SK-N-SH (cell line): Measurements from ENCODE around the gene ZNF296. TPM values are rescaled to one million over a fixed set of nuclear protein-coding genes. Genes with fewer than 3 reads are reported as not detected.

Source experiments
- CTCF ChIA-PET: fragments of 300-600, 350-600 bp; formaldehyde crosslinking; extraction: SDS; loops from one replicate; lab custom pipeline; 2021; lab: Yijun Ruan, JAX
- POLR2A ChIA-PET: fragments of 350-600 bp; sonication (Branson Sonifier 250); formaldehyde crosslinking; extraction: SDS; loops from one replicate; lab custom pipeline; 2020; ENCODE audit warnings: antibody characterized with exemption, inconsistent platforms; lab: Yijun Ruan, JAX
- DNase-seq: peaks from one replicate; pipeline ENCODE4 v3.0.0; 2012
- H2AFZ ChIP-seq: fragments of 200-600 bp; sonication (generic); 2 replicates; pipeline ENCODE4 v1.8.1; 2016; ENCODE audit warnings: antibody characterized with exemption, mild to moderate bottlenecking, low read depth
- H3F3A ChIP-seq: fragments of 200-600 bp; sonication (generic); replicated peaks from 2 replicates; pipeline ENCODE3; 2016; ENCODE audit warnings: antibody characterized with exemption, mild to moderate bottlenecking; ENCODE audit not compliant: insufficient read depth
- H3K27ac ChIP-seq, 2 experiments: fragments of 200-500 bp in 1 of 2; fragments of 200-600 bp in 1 of 2; sonication (Bioruptor generic) in 1 of 2; sonication (generic), shearing (Covaris generic) in 1 of 2; 2 replicates each; pipeline versions ENCODE4 v1.5.1 to v1.6.1; 2014 to 2016; ENCODE audit warnings: low read depth in 2 of 2, inconsistent platforms in 1 of 2, low read length in 1 of 2, mild to moderate bottlenecking in 1 of 2, mixed read lengths in 1 of 2
- H3K27me3 ChIP-seq: fragments of 200-600 bp; sonication (generic), shearing (Covaris generic); 2 replicates; pipeline ENCODE4 v1.6.1; 2016; ENCODE audit warnings: mixed run types; ENCODE audit not compliant: insufficient read depth
- H3K36me3 ChIP-seq, 2 experiments: fragments of 200-500 bp in 1 of 2; fragments of 200-600 bp in 1 of 2; sonication (Bioruptor generic) in 1 of 2; sonication (generic) in 1 of 2; replicated peaks in 1 of 2; 2 replicates each; pipeline versions ENCODE3 to v1.5.1; 2014 to 2016; ENCODE audit warnings: low read length in 1 of 2, mild to moderate bottlenecking in 1 of 2; ENCODE audit not compliant: insufficient read depth in 2 of 2, control insufficient read depth in 1 of 2
- H3K4me1 ChIP-seq, 2 experiments: fragments of 200-500 bp in 1 of 2; fragments of 200-600 bp in 1 of 2; sonication (Bioruptor generic) in 1 of 2; sonication (generic), shearing (Covaris generic) in 1 of 2; 2 replicates each; pipeline versions ENCODE4 v1.5.1 to v1.6.1; 2014 to 2016; ENCODE audit warnings: low read depth in 1 of 2, low read length in 1 of 2, mixed run types in 1 of 2; ENCODE audit not compliant: insufficient read depth in 2 of 2, control insufficient read depth in 1 of 2
- H3K4me2 ChIP-seq: fragments of 200-600 bp; sonication (generic), shearing (Covaris generic); 2 replicates; pipeline ENCODE4 v1.6.1; 2017; ENCODE audit warnings: mixed run types
- H3K4me3 ChIP-seq, 2 experiments: fragments of 200-500 bp in 1 of 2; fragments of 200-600 bp in 1 of 2; sonication (Bioruptor generic) in 1 of 2; sonication (generic), shearing (Covaris generic) in 1 of 2; 2 replicates each; pipeline versions ENCODE4 v1.5.1 to v1.8.1; 2014 to 2016; ENCODE audit warnings: low read depth in 2 of 2, inconsistent platforms in 1 of 2, low read length in 1 of 2, mild to moderate bottlenecking in 1 of 2, mixed read lengths in 1 of 2, moderate library complexity in 1 of 2
- H3K79me2 ChIP-seq: fragments of 200-600 bp; sonication (generic); 2 replicates; pipeline ENCODE4 v1.8.1; 2017; ENCODE audit warnings: mild to moderate bottlenecking; ENCODE audit not compliant: insufficient read depth
- H3K9ac ChIP-seq: fragments of 200-600 bp; sonication (generic); 2 replicates; pipeline ENCODE4 v1.6.1; 2017; ENCODE audit warnings: mixed run types
- H3K9me2 ChIP-seq: fragments of 200-600 bp; sonication (generic); 2 replicates; pipeline ENCODE4 v1.6.1; 2017; ENCODE audit warnings: mixed run types
- H3K9me3 ChIP-seq: fragments of 200-600 bp; sonication (generic); 2 replicates; pipeline ENCODE4 v1.6.1; 2017; ENCODE audit warnings: mixed run types, mild to moderate bottlenecking, moderate library complexity
- H4K20me1 ChIP-seq: fragments of 200-600 bp; sonication (generic); 2 replicates; pipeline ENCODE4 v1.6.1; 2017; ENCODE audit warnings: mild to moderate bottlenecking, mixed run types; ENCODE audit not compliant: insufficient read depth
- CHD2 ChIP-seq: fragments of 150-350 bp; IDR thresholded peaks from 2 replicates; pipeline ENCODE4 v1.6.1; 2018; ENCODE audit warnings: low read length; ENCODE audit not compliant: partially characterized antibody
- ELF1 ChIP-seq: IDR thresholded peaks from 2 replicates; pipeline ENCODE4 v1.4.0; 2012
- EZH2phosphoT487 ChIP-seq: fragments of 200-600 bp; sonication (generic); IDR thresholded peaks from 2 replicates; pipeline ENCODE4 v1.6.1; 2017; ENCODE audit warnings: low read depth, mixed run types, mild to moderate bottlenecking, antibody characterized with exemption, moderate library complexity, borderline replicate concordance
- FOXM1 ChIP-seq: IDR thresholded peaks from 2 replicates; pipeline ENCODE4 v1.4.0; 2012; ENCODE audit warnings: low read depth, mild to moderate bottlenecking
- JUND ChIP-seq: IDR thresholded peaks from 2 replicates; pipeline ENCODE4 v1.4.0; 2012
- MEF2A ChIP-seq: IDR thresholded peaks from 2 replicates; pipeline ENCODE4 v1.4.0; 2012; ENCODE audit warnings: low read depth, borderline replicate concordance
- NFIC ChIP-seq: IDR thresholded peaks from 2 replicates; pipeline ENCODE4 v1.4.0; 2012; ENCODE audit warnings: borderline replicate concordance
- RCOR1 ChIP-seq: fragments of 150-350 bp; IDR thresholded peaks from 2 replicates; pipeline ENCODE4 v1.6.1; 2017; ENCODE audit warnings: antibody characterized with exemption, low read length
- RXRA ChIP-seq: IDR thresholded peaks from 2 replicates; pipeline ENCODE4 v1.4.0; 2012; ENCODE audit warnings: low read depth, mild to moderate bottlenecking, borderline replicate concordance
- TAF1 ChIP-seq: IDR thresholded peaks from 2 replicates; pipeline ENCODE4 v1.6.1; 2012; ENCODE audit warnings: low read depth, mild to moderate bottlenecking, low read length, moderate library complexity, borderline replicate concordance
- TCF12 ChIP-seq: IDR thresholded peaks from 2 replicates; pipeline ENCODE4 v1.4.0; 2012
- TEAD4 ChIP-seq: IDR thresholded peaks from 2 replicates; pipeline ENCODE4 v1.4.0; 2012; ENCODE audit warnings: mild to moderate bottlenecking, borderline replicate concordance; ENCODE audit not compliant: insufficient read depth
- WGBS: methylation state at CpG from one replicate; pipeline ENCODE4 v1.1.6; 2017; ENCODE audit warnings: low lambda C conversion rate; 5-methylcytosine and 5-hydroxymethylcytosine counted together
- polyA plus RNA-seq, 3 experiments: library from polyadenylated mRNA; depleted of rRNA; stranded (reverse); fragments of >200 nt; gene quantifications; 2 replicates each; pipeline ENCODE4 v1.2.3, GENCODE V29; 2012
- TF ChIP-seq, protein P1 (sequence below): fragments of 150-350 bp; IDR thresholded peaks from 2 replicates; pipeline ENCODE4 v1.6.1; 2017; ENCODE audit warnings: antibody characterized with exemption, low read length, low read depth, borderline replicate concordance
- TF ChIP-seq, protein P2 (sequence below): IDR thresholded peaks from 2 replicates; pipeline ENCODE4; 2012
- TF ChIP-seq, protein P3 (sequence below): fragments of 150-350 bp; IDR thresholded peaks from 2 replicates; pipeline ENCODE4 v1.6.1; 2016; ENCODE audit warnings: mild to moderate bottlenecking, low read depth, low read length
- TF ChIP-seq, protein P4 (sequence below): IDR thresholded peaks from 2 replicates; pipeline ENCODE4 v1.4.0; 2012; ENCODE audit warnings: low read depth, borderline replicate concordance

ZNF296 gene
- polyA plus RNA-seq, 1 of the 3 experiments (the other 2 are of a cell fraction) = 0.21 TPM

DNA sequence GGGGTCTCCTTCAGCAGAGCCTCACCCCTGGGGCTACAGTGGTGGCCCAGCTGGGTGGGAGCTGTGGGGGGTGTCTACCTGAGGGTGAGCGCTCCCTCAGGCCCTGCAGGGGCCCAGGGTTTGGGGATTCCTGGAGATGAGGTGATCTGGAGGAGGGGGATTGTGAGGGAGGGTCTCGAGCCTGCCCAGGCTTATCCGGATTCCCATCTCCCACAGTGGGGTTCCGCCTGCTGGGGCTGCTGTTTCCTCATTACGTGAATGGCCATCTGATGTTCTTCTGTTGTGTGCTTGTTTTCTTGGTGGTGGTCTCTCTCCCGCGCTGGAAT is 21.1 kb upstream of the ZNF296 start (continued):
- TF ChIP-seq ELF1 (no peak), RXRA (no peak), TAF1 (no peak)
- TF ChIP-seq, protein P1, sequence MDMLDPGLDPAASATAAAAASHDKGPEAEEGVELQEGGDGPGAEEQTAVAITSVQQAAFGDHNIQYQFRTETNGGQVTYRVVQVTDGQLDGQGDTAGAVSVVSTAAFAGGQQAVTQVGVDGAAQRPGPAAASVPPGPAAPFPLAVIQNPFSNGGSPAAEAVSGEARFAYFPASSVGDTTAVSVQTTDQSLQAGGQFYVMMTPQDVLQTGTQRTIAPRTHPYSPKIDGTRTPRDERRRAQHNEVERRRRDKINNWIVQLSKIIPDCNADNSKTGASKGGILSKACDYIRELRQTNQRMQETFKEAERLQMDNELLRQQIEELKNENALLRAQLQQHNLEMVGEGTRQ = no peak

DNA sequence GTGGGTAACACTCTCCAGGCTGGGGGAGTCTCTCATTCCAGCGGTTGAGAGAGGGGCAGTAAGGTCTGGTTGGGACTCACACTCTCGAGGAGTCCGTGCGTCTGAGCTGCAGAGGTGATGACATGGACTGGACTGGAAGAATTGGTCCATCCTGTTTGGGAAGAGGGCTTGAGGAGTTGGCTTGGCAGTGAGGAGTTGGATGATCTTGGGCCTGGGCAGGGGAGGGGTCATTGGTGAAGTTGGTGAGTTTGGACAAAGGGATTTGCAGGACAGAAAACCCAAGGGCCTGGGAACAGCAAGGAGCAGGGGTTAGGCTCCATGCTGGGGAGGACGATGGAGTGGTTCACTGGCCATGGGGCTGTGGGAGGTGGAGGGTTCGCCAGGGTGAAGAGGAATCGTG is 20.4 kb upstream of the ZNF296 start:
- Histone ChIP-seq H3K4me1 (peaks cover 23 to 32% of the 10 kb centered on the region in 2 experiments; a peak in 3 of 4 replicates), H3K36me3 (no peaks in the 10 kb centered on the region), H3K4me2 (no peak overlapping the region; the same call in 1 of the 2 replicates)
- TF ChIP-seq RXRA (no peak), TEAD4 (no peak), MEF2A (no peak)
- TF ChIP-seq, protein P2, sequence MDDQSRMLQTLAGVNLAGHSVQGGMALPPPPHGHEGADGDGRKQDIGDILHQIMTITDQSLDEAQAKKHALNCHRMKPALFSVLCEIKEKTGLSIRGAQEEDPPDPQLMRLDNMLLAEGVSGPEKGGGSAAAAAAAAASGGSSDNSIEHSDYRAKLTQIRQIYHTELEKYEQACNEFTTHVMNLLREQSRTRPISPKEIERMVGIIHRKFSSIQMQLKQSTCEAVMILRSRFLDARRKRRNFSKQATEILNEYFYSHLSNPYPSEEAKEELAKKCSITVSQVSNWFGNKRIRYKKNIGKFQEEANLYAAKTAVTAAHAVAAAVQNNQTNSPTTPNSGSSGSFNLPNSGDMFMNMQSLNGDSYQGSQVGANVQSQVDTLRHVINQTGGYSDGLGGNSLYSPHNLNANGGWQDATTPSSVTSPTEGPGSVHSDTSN = no peak
- TF ChIP-seq, all 33 proteins: peak for 0
- CTCF ChIA-PET = no interaction called here
- H3K9me3 ChIP-seq = no peaks in the 10 kb centered on the region
- POLR2A ChIA-PET = no interaction called here
- H3K4me3 ChIP-seq = no peak overlapping the region
- 90% methylated on average over 7 of the region's 7 CpGs for WGBS
- H3K27ac ChIP-seq = 0 out of 4 replicates have a peak overlapping the region, but pooled peaks of 1 of the 2 experiments have one; percentile 84
- DNase-seq = no peak
- H2AFZ ChIP-seq = no peak overlapping the region
- peaks cover 75% of the 10 kb centered on the region for H4K20me1 ChIP-seq
- H3K9ac ChIP-seq = no peak overlapping the region
- H3K9me2 ChIP-seq = no peaks in the 10 kb centered on the region
- H3K79me2 ChIP-seq = peaks cover 88% of the 10 kb centered on the region
- H3F3A ChIP-seq = peaks cover 16% of the 10 kb centered on the region
- no peaks in the 10 kb centered on the region for H3K27me3 ChIP-seq

DNA sequence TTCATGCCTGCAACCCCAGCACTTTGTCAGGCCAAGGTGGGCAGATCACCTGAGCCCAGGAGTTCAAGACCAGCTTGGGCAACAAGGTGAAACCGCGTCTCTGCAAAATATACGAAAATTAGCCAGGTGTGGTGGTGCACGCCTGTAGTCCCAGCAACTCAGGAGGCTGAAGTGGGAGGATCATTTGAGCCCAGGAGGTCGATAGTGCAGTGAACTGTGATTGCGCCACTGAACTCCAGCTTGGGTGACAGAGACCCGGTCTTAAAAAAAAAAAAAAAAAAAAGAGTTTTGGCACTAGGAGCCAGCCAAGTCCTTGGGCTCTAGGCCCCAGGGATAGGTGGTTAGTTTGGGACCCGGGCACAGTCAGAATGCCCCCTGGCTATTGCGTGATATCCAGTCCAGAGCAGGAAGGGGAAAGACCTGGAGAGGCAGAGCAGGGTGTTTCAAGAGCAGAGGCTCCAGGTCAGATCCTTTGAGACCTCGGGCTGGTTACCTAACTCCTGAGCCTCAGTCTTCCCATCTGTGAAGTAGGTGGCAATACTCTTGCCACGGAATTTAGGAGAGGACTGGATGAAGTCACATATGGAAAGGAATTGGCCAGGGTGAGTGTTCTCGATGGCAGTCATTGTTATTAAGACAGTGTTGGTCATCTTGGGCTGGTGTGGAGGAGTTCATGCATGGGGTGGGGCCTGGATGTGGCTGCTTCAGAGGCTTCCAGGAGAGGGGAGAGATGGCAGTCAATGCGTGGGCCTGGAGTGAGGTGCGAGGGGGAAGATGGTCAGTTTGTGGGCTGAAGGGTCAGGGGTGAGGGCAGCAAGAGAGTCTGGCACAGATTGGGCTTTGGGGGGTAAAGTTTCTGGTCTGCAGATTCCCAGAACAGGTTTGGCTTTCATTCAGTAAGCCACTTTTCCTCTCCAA is 19.5 kb upstream of the ZNF296 start:
- CTCF ChIA-PET = no interaction called here
- Histone ChIP-seq H3K27ac (no peak overlapping the region), H3K27me3 (no peaks in the 10 kb centered on the region), H3K9me3 (no peaks in the 10 kb centered on the region), H3K4me1 (peaks cover 28 to 37% of the 10 kb centered on the region in 2 experiments; a peak in 3 of 4 replicates), H3K4me3 (no peak overlapping the region; a peak in 1 of 4 replicates), H3K9me2 (no peaks in the 10 kb centered on the region), H3K9ac (no peak overlapping the region), H3K79me2 (peaks cover 78% of the 10 kb centered on the region), H3K36me3 (no peaks in the 10 kb centered on the region), H2AFZ (no peak overlapping the region), H4K20me1 (peaks cover 65% of the 10 kb centered on the region), H3K4me2 (peak overlapping the region; percentile 98; the same call in 1 of the 2 replicates), H3F3A (peaks cover 21% of the 10 kb centered on the region)
- POLR2A ChIA-PET = no interaction called here
- WGBS = 90% methylated on average over 14 of the region's 14 CpGs
- DNase-seq = no peak
- TF ChIP-seq NFIC (no peak), EZH2phosphoT487 (no peak), TCF12 (no peak), CHD2 (no peak), FOXM1 (no peak), RCOR1 (no peak), JUND (no peak)
- TF ChIP-seq, protein P3, sequence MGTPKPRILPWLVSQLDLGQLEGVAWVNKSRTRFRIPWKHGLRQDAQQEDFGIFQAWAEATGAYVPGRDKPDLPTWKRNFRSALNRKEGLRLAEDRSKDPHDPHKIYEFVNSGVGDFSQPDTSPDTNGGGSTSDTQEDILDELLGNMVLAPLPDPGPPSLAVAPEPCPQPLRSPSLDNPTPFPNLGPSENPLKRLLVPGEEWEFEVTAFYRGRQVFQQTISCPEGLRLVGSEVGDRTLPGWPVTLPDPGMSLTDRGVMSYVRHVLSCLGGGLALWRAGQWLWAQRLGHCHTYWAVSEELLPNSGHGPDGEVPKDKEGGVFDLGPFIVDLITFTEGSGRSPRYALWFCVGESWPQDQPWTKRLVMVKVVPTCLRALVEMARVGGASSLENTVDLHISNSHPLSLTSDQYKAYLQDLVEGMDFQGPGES = no peak
- TF ChIP-seq, protein P4, sequence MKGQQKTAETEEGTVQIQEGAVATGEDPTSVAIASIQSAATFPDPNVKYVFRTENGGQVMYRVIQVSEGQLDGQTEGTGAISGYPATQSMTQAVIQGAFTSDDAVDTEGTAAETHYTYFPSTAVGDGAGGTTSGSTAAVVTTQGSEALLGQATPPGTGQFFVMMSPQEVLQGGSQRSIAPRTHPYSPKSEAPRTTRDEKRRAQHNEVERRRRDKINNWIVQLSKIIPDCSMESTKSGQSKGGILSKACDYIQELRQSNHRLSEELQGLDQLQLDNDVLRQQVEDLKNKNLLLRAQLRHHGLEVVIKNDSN = no peak
